HCT116 (cell line): Measurements from ENCODE around the gene MYO1E. TPM values are rescaled to one million over a fixed set of nuclear protein-coding genes. Genes with fewer than 3 reads are reported as not detected.

Experiments
- ATAC-seq: fragments of 200-7000 bp; cut with Tn5 transposase; 2 replicates; pipeline ENCODE4 v1.9.1; 2020; ENCODE audit warnings: mild to moderate bottlenecking, moderate library complexity
- BruUV-seq: library from RNA; stranded (reverse); fragments of 400-500 nt; replicated peaks from 2 replicates; lab custom pipeline; 2021; lab: Mats Ljungman, UMichigan
- CTCF ChIA-PET: fragments of 300-600 bp; sonication (Branson Sonifier 250); formaldehyde crosslinking; loops from one replicate; lab custom pipeline; 2021; ENCODE audit warnings: antibody characterized with exemption; lab: Charles Lee
- POLR2A ChIA-PET: fragments of 300-600, 350-600 bp; sonication (Branson Sonifier 250); formaldehyde crosslinking; loops from one replicate; lab custom pipeline; 2021; ENCODE audit warnings: antibody characterized with exemption; lab: Charles Lee
- RAD21 ChIA-PET, 2 experiments: fragments of 300-600 bp; sonication (Branson Sonifier 250); formaldehyde crosslinking; loops; one replicate each; lab custom pipeline; 2023; ENCODE audit warnings: low total read pairs in 2 of 2; ENCODE audit not compliant: uncharacterized antibody in 2 of 2, unreplicated experiment in 2 of 2, low non-redundant PET in 1 of 2; lab: Charles Lee
- DNase-seq: peaks from one replicate; pipeline ENCODE4 v3.0.0-alpha.2; 2010; ENCODE audit warnings: low read depth, low spot score
- H2AFZ ChIP-seq: fragments of 200-600 bp; shearing (Covaris generic), sonication (generic); 2 replicates; pipeline ENCODE4 v1.6.1; 2017; ENCODE audit warnings: low read depth, mixed run types, mixed read lengths, antibody characterized with exemption, low read length; ENCODE audit not compliant: poor library complexity, severe bottlenecking
- H3K27ac ChIP-seq: 2 replicates; pipeline ENCODE4 v1.5.1; 2012; ENCODE audit warnings: low read depth, low read length
- H3K27me3 ChIP-seq: fragments of 200-600 bp; sonication (generic); 2 replicates; pipeline ENCODE4 v1.6.1; 2016; ENCODE audit warnings: mixed run types, low read length, mixed read lengths; ENCODE audit not compliant: insufficient read depth
- H3K36me3 ChIP-seq, 2 experiments: fragments of 200-500 bp in 1 of 2; fragments of 200-600 bp in 1 of 2; sonication (Bioruptor generic) in 1 of 2; sonication (generic) in 1 of 2; 2 replicates each; pipeline versions ENCODE4 v1.5.1 to v1.6.1; 2014 to 2016; ENCODE audit warnings: low read length in 2 of 2, inconsistent platforms in 1 of 2, mixed read lengths in 1 of 2, mixed run types in 1 of 2; ENCODE audit not compliant: insufficient read depth in 2 of 2, control insufficient read depth in 1 of 2
- H3K4me1 ChIP-seq, 2 experiments: fragments of 200-600 bp in 1 of 2; sonication (generic) in 1 of 2; 2 replicates each; pipeline versions ENCODE4 v1.5.1 to v1.6.1; 2012 to 2017; ENCODE audit warnings: low read length in 2 of 2, inconsistent platforms in 1 of 2, mild to moderate bottlenecking in 1 of 2, mixed read lengths in 1 of 2, mixed run types in 1 of 2, moderate library complexity in 1 of 2; ENCODE audit not compliant: insufficient read depth in 2 of 2, control insufficient read depth in 1 of 2
- H3K4me2 ChIP-seq: fragments of 200-600 bp; sonication (generic); 2 replicates; pipeline ENCODE4 v1.6.1; 2017; ENCODE audit warnings: mixed run types, low read length, mixed read lengths
- H3K4me3 ChIP-seq, 2 experiments: fragments of 200-600 bp in 1 of 2; sonication (generic) in 1 of 2; replicated peaks in 1 of 2; 2 replicates each; pipeline ENCODE4 v1.5.1; 2011 to 2016; ENCODE audit warnings: low read length in 2 of 2, control low read depth in 1 of 2, low read depth in 1 of 2, mild to moderate bottlenecking in 1 of 2, mixed read lengths in 1 of 2, mixed run types in 1 of 2
- H3K79me2 ChIP-seq: fragments of 200-600 bp; sonication (generic); 2 replicates; pipeline ENCODE4 v1.6.1; 2017; ENCODE audit warnings: mild to moderate bottlenecking, mixed run types, low read length, moderate library complexity, mixed read lengths; ENCODE audit not compliant: insufficient read depth
- H3K9ac ChIP-seq: fragments of 200-600 bp; sonication (generic); 2 replicates; pipeline ENCODE4 v1.6.1; 2016; ENCODE audit warnings: low read length, mixed read lengths
- H3K9me2 ChIP-seq: fragments of 200-600 bp; sonication (generic), shearing (Covaris generic); 2 replicates; pipeline ENCODE4 v1.6.1; 2017; ENCODE audit warnings: mixed run types, mild to moderate bottlenecking, moderate library complexity; ENCODE audit not compliant: insufficient read depth
- H3K9me3 ChIP-seq, 2 experiments: fragments of 200-500 bp in 1 of 2; fragments of 200-600 bp in 1 of 2; sonication (Bioruptor generic) in 1 of 2; sonication (generic) in 1 of 2; 2 replicates each; pipeline ENCODE4 v1.6.1; 2014 to 2017; ENCODE audit warnings: low read length in 2 of 2, mixed read lengths in 2 of 2, inconsistent platforms in 1 of 2, low read depth in 1 of 2, mild to moderate bottlenecking in 1 of 2, mixed run types in 1 of 2, moderate library complexity in 1 of 2; ENCODE audit not compliant: control insufficient read depth in 1 of 2, insufficient read depth in 1 of 2
- H4K20me1 ChIP-seq: fragments of 200-600 bp; sonication (generic), shearing (Covaris generic); 2 replicates; pipeline ENCODE4 v1.6.1; 2017; ENCODE audit warnings: mixed run types, mild to moderate bottlenecking, moderate library complexity; ENCODE audit not compliant: insufficient read depth
- ATF3 ChIP-seq: IDR thresholded peaks from 2 replicates; pipeline ENCODE4 v1.6.1; 2012
- CBX3 ChIP-seq: IDR thresholded peaks from 2 replicates; pipeline ENCODE4 v1.6.1; 2012; ENCODE audit warnings: low read depth
- CEBPB ChIP-seq: IDR thresholded peaks from 2 replicates; pipeline ENCODE4 v1.6.1; 2012; ENCODE audit warnings: low read depth
- EGR1 ChIP-seq: IDR thresholded peaks from 2 replicates; pipeline ENCODE4 v1.6.1; 2012; ENCODE audit warnings: low read depth
- ELF1 ChIP-seq: IDR thresholded peaks from 2 replicates; pipeline ENCODE4 v1.6.1; 2012; ENCODE audit warnings: low read depth, borderline replicate concordance
- EZH2 ChIP-seq: fragments of 200-600 bp; sonication (generic); IDR thresholded peaks from 2 replicates; pipeline ENCODE4 v1.6.1; 2017; ENCODE audit warnings: antibody characterized with exemption, mixed run types
- JUND ChIP-seq: IDR thresholded peaks from 2 replicates; pipeline ENCODE4 v1.6.1; 2012
- POLR2A ChIP-seq: IDR thresholded peaks from 2 replicates; pipeline ENCODE4 v1.7.0; 2011; ENCODE audit warnings: borderline replicate concordance; ENCODE audit not compliant: insufficient read depth, insufficient read length; ENCODE audit errors: extremely low read depth
- POLR2AphosphoS5 ChIP-seq: IDR thresholded peaks from 2 replicates; pipeline ENCODE4 v1.6.1; 2011; ENCODE audit warnings: mild to moderate bottlenecking, low read depth, low read length, moderate library complexity
- RAD21 ChIP-seq: IDR thresholded peaks from 2 replicates; pipeline ENCODE4 v1.6.1; 2012; ENCODE audit warnings: low read depth, mild to moderate bottlenecking
- SIN3A ChIP-seq: IDR thresholded peaks from 2 replicates; pipeline ENCODE4 v1.6.1; 2012; ENCODE audit warnings: low read depth
- SRF ChIP-seq: IDR thresholded peaks from 2 replicates; pipeline ENCODE4 v1.6.1; 2012; ENCODE audit warnings: low read depth
- TCF7L2 ChIP-seq: IDR thresholded peaks from 2 replicates; pipeline ENCODE4 v1.7.0; 2011; ENCODE audit warnings: borderline replicate concordance, inconsistent platforms; ENCODE audit not compliant: insufficient read depth, insufficient read length; ENCODE audit errors: extremely low read depth
- YY1 ChIP-seq: IDR thresholded peaks from 2 replicates; pipeline ENCODE4 v1.6.1; 2011; ENCODE audit warnings: low read length, low read depth, moderate library complexity, mild to moderate bottlenecking; ENCODE audit not compliant: insufficient replicate concordance; ENCODE audit errors: extremely low read depth
- intact Hi-C: fragments of 100-400 bp; cut with micrococcal nuclease; formaldehyde crosslinking; loops from 2 replicates; pipeline ENCODE4 v1.10.0; 2022
- total RNA-seq: library from RNA; stranded (reverse); gene quantifications from one replicate; pipeline ENCODE4 v1.2.1, GENCODE V29; 2021; ENCODE audit not compliant: unreplicated experiment

MYO1E gene
- total RNA-seq, 1 experiment from 2014 or later = 182 TPM

GRCh38 chr15:59157396-59157795, 215.3 kb downstream of the MYO1E start:
- ChIA-PET CTCF (interaction anchor here (0.6 to 0.8 kb wide), 2 partner anchors 19 to 335 kb away, joined by 3 read pairs; no protein-coding TSS in a partner anchor), POLR2A (no interaction called here), RAD21 (no interaction called here)
- no peak for DNase-seq
- Histone ChIP-seq H3K27ac (no peak overlapping the region), H3K9me2 (no peaks in the 10 kb centered on the region), H3K4me3 (no peak overlapping the region), H2AFZ (no peak overlapping the region), H3K4me1 (no peaks in the 10 kb centered on the region), H4K20me1 (no peaks in the 10 kb centered on the region), H3K9ac (no peak overlapping the region), H3K79me2 (no peaks in the 10 kb centered on the region), H3K36me3 (peaks cover 14 to 18% of the 10 kb centered on the region in 2 experiments), H3K4me2 (no peak overlapping the region), H3K27me3 (no peaks in the 10 kb centered on the region), H3K9me3 (no peaks in the 10 kb centered on the region)
- intact Hi-C loops = no loop called here
- ATAC-seq = no peak
- TF ChIP-seq SIN3A = no peak
- no peak for TF ChIP-seq ELF1
- TF ChIP-seq POLR2AphosphoS5 = no peak
- no peak for TF ChIP-seq EGR1
- no peak for TF ChIP-seq SRF
- TF ChIP-seq CBX3 = no peak
- BruUV-seq = no TSS peak

- intact Hi-C loops = no loop called here
- TF ChIP-seq JUND = no peak
- no peak for TF ChIP-seq SRF
- no peak for TF ChIP-seq CBX3
- no peak for TF ChIP-seq TCF7L2
- TF ChIP-seq EZH2 = no peak
- no peak for TF ChIP-seq YY1
- TF ChIP-seq RAD21 = no peak
- no peak for TF ChIP-seq CEBPB
- no peak for TF ChIP-seq POLR2A
- no peak for TF ChIP-seq ELF1
- TF ChIP-seq ATF3 = no peak
- RAD21 ChIA-PET = no interaction called here
Measured at GRCh38 chr15:59155431-59155830, 217.2 kb downstream of the MYO1E start.

More at GRCh38 chr15:59155431-59155830, 217.2 kb downstream of the MYO1E start:
- POLR2A ChIA-PET = no interaction called here
- H3K79me2 ChIP-seq = no peaks in the 10 kb centered on the region
- H3K9me3 ChIP-seq = no peaks in the 10 kb centered on the region
- no TSS peak for BruUV-seq
- H3K27me3 ChIP-seq = no peaks in the 10 kb centered on the region
- no peak for ATAC-seq
- H3K4me1 ChIP-seq = no peaks in the 10 kb centered on the region
- H3K4me3 ChIP-seq = no peak overlapping the region
- H3K36me3 ChIP-seq = peaks cover 16 to 22% of the 10 kb centered on the region in 2 experiments
- H3K4me2 ChIP-seq = no peak overlapping the region
- no peak overlapping the region for H3K9ac ChIP-seq
- no peak for DNase-seq
- no peak overlapping the region for H3K27ac ChIP-seq
- H3K9me2 ChIP-seq = no peaks in the 10 kb centered on the region
- no peak overlapping the region for H2AFZ ChIP-seq
- CTCF ChIA-PET = no interaction called here
- no peaks in the 10 kb centered on the region for H4K20me1 ChIP-seq
